Activated CD8-positive, alpha-beta T cell treated with anti-CD3 and anti-CD28 coated beads for 36 hours (primary cell): ENCODE results near the gene UPF1. TPM values are rescaled to one million over a fixed set of nuclear protein-coding genes. Genes with fewer than 3 reads are reported as not detected.

Source experiments
- ATAC-seq: fragments of 200-7000 bp; cut with Tn5 transposase; one replicate; pipeline ENCODE4 v1.10.0; 2021; ENCODE audit warnings: mild to moderate bottlenecking, moderate library complexity
- CTCF ChIA-PET: fragments of 350-600 bp; sonication (Branson Sonifier 250); formaldehyde crosslinking; loops from one replicate; lab custom pipeline; 2021; ENCODE audit warnings: antibody characterized with exemption; lab: Charles Lee
- POLR2A ChIA-PET: fragments of 350-600 bp; sonication (Branson Sonifier 250); formaldehyde crosslinking; loops from one replicate; lab custom pipeline; 2021; ENCODE audit warnings: antibody characterized with exemption; lab: Charles Lee
- DNase-seq: peaks from one replicate; pipeline ENCODE4 v3.0.0-alpha.2; 2020
- H3K27ac Mint-ChIP-seq: one replicate; pipeline ENCODE4 v1.8.0; 2021; ENCODE audit warnings: mild to moderate bottlenecking, mixed read lengths
- H3K27me3 Mint-ChIP-seq: one replicate; pipeline ENCODE4 v1.8.0; 2021; ENCODE audit warnings: mixed read lengths
- H3K36me3 Mint-ChIP-seq: one replicate; pipeline ENCODE4 v1.8.0; 2021; ENCODE audit warnings: low read depth, mixed read lengths
- H3K4me1 Mint-ChIP-seq: one replicate; pipeline ENCODE4 v1.8.0; 2021; ENCODE audit warnings: low read depth, mixed read lengths
- H3K4me3 Mint-ChIP-seq: one replicate; pipeline ENCODE4 v1.8.0; 2021; ENCODE audit warnings: mild to moderate bottlenecking, moderate library complexity, mixed read lengths
- H3K9me3 Mint-ChIP-seq: one replicate; pipeline ENCODE4 v1.8.0; 2021; ENCODE audit warnings: mixed read lengths
- intact Hi-C: fragments of 100-400 bp; cut with micrococcal nuclease; formaldehyde crosslinking; loops from one replicate; pipeline ENCODE4 v1.10.0; 2022
- total RNA-seq, 2 experiments: library from RNA; stranded (reverse); gene quantifications; one replicate each; pipeline ENCODE4 v1.2.3, GENCODE V29; 2021
- TF ChIP-seq, protein P1 (sequence below): fragments of 200-600 bp; IDR thresholded peaks from one replicate; pipeline ENCODE4 v1.8.0; 2022; ENCODE audit warnings: antibody characterized with exemption, mild to moderate bottlenecking

Gene UPF1
- 10 to 100 TPM; 75.9 to 87.6 TPM for total RNA-seq

DNA sequence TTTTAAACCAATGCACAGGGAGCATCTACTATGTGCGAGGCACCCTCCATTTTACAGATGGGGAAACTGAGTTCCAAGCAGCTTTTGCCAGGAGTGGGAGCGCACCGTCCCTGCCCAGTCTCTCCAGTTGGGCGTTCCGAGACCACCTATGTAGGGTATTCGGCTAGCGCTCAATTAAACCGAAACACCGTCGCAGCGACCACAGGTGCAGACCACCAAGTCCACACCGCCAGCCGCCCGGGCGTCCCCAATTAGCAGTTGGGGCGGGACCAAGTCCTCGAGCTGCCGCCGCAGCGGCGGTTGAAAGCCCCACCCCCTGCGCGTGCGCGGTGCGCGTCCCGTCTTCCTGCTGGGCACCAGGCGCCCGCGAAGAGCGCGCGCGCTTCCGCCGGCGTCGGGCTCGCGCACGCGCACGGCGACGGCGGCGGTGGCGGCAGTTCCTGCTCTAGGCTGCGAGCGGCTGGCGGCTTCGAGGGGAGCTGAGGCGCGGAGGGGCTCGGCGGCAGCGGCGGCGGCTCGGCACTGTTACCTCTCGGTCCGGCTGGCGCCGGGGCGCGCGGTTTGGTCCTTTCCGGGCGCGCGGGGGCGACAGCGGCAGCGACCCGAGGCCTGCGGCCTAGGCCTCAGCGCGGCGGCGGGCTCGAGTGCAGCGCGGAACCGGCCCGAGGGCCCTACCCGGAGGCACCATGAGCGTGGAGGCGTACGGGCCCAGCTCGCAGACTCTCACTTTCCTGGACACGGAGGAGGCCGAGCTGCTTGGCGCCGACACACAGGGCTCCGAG is at the start of gene UPF1:
Gene UPF1, plus strand, starts transcription at position 436 of the 782 bp plus-strand sequence. Its CDS starts 251 bp downstream, at position 687.
- ChIA-PET CTCF (interaction anchor here (0.8 to 8.4 kb wide), 9 partner anchors 9 to 312 kb away, joined by 3 to 84 read pairs (median 3); partner anchors contain the start of gene REX1BD), POLR2A (interaction anchor here (0.5 to 3.5 kb wide), 15 partner anchors 10 to 315 kb away, joined by 3 to 36 read pairs (median 3); partner anchors contain the start of genes KXD1, REX1BD and UBA52)
- no peaks in the 10 kb centered on the region for H3K9me3 Mint-ChIP-seq
- peaks cover 38% of the 10 kb centered on the region for H3K36me3 Mint-ChIP-seq
- peak within 1 kb of the TSS; percentile 91 for H3K27ac Mint-ChIP-seq
- no peaks in the 10 kb centered on the region for H3K27me3 Mint-ChIP-seq
- peak; percentile 96 for DNase-seq
- H3K4me3 Mint-ChIP-seq, result peak within 1 kb of the TSS; percentile 97
- intact Hi-C loops, result loop anchor here (10.0 kb wide), 1 partner anchor 147 kb away; the partner anchor contains the start of gene CRTC1
- peak; percentile 86 for ATAC-seq
- peaks cover 30% of the 10 kb centered on the region for H3K4me1 Mint-ChIP-seq
- TF ChIP-seq, protein P1, sequence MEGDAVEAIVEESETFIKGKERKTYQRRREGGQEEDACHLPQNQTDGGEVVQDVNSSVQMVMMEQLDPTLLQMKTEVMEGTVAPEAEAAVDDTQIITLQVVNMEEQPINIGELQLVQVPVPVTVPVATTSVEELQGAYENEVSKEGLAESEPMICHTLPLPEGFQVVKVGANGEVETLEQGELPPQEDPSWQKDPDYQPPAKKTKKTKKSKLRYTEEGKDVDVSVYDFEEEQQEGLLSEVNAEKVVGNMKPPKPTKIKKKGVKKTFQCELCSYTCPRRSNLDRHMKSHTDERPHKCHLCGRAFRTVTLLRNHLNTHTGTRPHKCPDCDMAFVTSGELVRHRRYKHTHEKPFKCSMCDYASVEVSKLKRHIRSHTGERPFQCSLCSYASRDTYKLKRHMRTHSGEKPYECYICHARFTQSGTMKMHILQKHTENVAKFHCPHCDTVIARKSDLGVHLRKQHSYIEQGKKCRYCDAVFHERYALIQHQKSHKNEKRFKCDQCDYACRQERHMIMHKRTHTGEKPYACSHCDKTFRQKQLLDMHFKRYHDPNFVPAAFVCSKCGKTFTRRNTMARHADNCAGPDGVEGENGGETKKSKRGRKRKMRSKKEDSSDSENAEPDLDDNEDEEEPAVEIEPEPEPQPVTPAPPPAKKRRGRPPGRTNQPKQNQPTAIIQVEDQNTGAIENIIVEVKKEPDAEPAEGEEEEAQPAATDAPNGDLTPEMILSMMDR, result no peak

GRCh38 chr19:18782559-18783225 is 49.1 kb upstream of the UPF1 start:
- no peak for DNase-seq
- intact Hi-C loops, result no loop called here
- Mint-ChIP-seq H3K36me3 (peaks cover 3% of the 10 kb centered on the region), H3K9me3 (peaks cover 3% of the 10 kb centered on the region), H3K4me3 (no peak overlapping the region), H3K4me1 (peaks cover 20% of the 10 kb centered on the region), H3K27ac (no peak overlapping the region), H3K27me3 (peaks cover 26% of the 10 kb centered on the region)
- TF ChIP-seq, protein P1, result no peak
- CTCF ChIA-PET, result no interaction called here
- POLR2A ChIA-PET, result interaction anchor here (1.5 kb wide), 1 partner anchor 11 kb away, joined by 4 read pairs; no protein-coding TSS in a partner anchor
- ATAC-seq, result no peak

DNA sequence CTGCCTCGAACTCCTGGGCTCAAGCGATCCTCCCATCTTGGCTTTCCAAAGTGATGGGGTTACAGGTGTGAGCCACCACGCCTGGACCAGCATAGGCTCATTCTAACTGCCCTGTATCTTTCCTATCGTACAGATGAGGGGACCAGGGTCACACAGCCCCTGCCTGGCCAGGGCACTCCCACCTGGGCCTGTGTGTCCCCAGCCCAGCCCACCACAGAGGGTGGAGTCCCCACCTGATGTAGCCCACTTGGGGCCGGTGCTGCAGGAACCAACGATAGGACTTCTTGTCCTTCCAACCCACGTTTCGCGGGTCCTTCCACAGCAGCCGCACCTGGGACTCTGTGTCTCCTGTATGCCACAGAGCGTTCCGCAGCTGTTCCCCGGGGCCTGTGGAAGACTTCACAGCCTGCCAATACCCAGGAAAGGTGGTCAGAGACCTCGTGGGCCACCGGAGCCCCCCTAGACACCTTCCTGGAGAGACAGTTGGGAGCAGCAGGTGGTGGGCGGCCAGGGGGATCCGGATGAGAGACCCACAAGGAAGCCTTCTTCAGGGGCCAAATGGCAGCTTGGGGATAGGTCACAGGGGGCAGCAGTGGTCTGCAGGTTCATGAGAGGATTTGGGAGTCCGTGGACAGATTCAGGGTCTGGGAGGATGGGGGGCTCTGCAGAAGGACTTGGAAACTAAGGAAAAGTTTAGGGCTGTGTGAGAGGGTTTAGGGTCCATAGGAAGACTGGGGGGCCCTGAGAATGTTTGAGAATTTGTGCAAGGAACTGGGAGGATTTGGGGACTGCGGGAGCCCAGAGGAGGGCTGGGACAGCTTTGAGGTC is 47.6 kb upstream of the UPF1 start:
- Mint-ChIP-seq H3K27me3 (peaks cover 36% of the 10 kb centered on the region), H3K36me3 (peaks cover 3% of the 10 kb centered on the region), H3K9me3 (peaks cover 3% of the 10 kb centered on the region), H3K4me3 (no peak overlapping the region), H3K4me1 (peaks cover 24% of the 10 kb centered on the region), H3K27ac (no peak overlapping the region)
- ChIA-PET CTCF (interaction anchor here (1.0 kb wide), 1 partner anchor 63 kb away, joined by 3 read pairs; no protein-coding TSS in a partner anchor), POLR2A (no interaction called here)
- intact Hi-C loops, result no loop called here
- TF ChIP-seq, protein P1, result no peak
- DNase-seq (no peak), ATAC-seq (no peak)

GRCh38 chr19:18784786-18785120 is 47.0 kb upstream of the UPF1 start:
- intact Hi-C loops, result no loop called here
- H3K36me3 Mint-ChIP-seq, result peaks cover 3% of the 10 kb centered on the region
- ATAC-seq (no peak), DNase-seq (no peak)
- TF ChIP-seq, protein P1, result no peak
- no peak overlapping the region for H3K4me3 Mint-ChIP-seq
- H3K9me3 Mint-ChIP-seq, result peaks cover 3% of the 10 kb centered on the region
- ChIA-PET CTCF (interaction anchor here (1.0 kb wide), 1 partner anchor 62 kb away, joined by 3 read pairs; no protein-coding TSS in a partner anchor), POLR2A (no interaction called here)
- peaks cover 30% of the 10 kb centered on the region for H3K4me1 Mint-ChIP-seq
- no peak overlapping the region for H3K27ac Mint-ChIP-seq
- peaks cover 42% of the 10 kb centered on the region for H3K27me3 Mint-ChIP-seq
